HG03342 (cell line): Measurements from ENCODE around the gene CYTH4.

Source experiments
- ATAC-seq: cut with Tn5 transposase; IDR thresholded peaks from one replicate; pipeline ENCODE4 v1.9.1; 2021; ENCODE audit warnings: mild to moderate bottlenecking, moderate library complexity; ENCODE audit not compliant: unreplicated experiment

The CYTH4 gene

GRCh38 chr22:37267661-37268413 lies 14.5 kb upstream of the CYTH4 start:
- no peak for ATAC-seq

GRCh38 chr22:37269936-37270678 lies 12.2 kb upstream of the CYTH4 start:
- ATAC-seq = no peak

GRCh38 chr22:37270928-37271650 lies 11.2 kb upstream of the CYTH4 start:
- no peak for ATAC-seq

GRCh38 chr22:37273126-37273845 lies 9.0 kb upstream of the CYTH4 start:
- no peak for ATAC-seq

- ATAC-seq = no peak
Observed at GRCh38 chr22:37273846-37274225, 8.5 kb upstream of the CYTH4 start.

- peak; percentile 43 for ATAC-seq
Observed at GRCh38 chr22:37274380-37274862, 7.9 kb upstream of the CYTH4 start.

- ATAC-seq = no peak
Observed at GRCh38 chr22:37275134-37275533, 7.2 kb upstream of the CYTH4 start.

GRCh38 chr22:37275622-37276021 lies 6.7 kb upstream of the CYTH4 start:
- no peak for ATAC-seq

- ATAC-seq = no peak
Observed at GRCh38 chr22:37276776-37277175, 5.5 kb upstream of the CYTH4 start.

GRCh38 chr22:37277384-37277783 lies 4.9 kb upstream of the CYTH4 start:
- no peak for ATAC-seq

- ATAC-seq = no peak
Observed at GRCh38 chr22:37278261-37278660, 4.0 kb upstream of the CYTH4 start.

GRCh38 chr22:37279331-37280181 lies 2.8 kb upstream of the CYTH4 start:
- no peak for ATAC-seq

GRCh38 chr22:37280718-37281117 lies 1.6 kb upstream of the CYTH4 start:
- ATAC-seq = no peak

- no peak for ATAC-seq
Observed at GRCh38 chr22:37281195-37281594, 1.1 kb upstream of the CYTH4 start.

- no peak for ATAC-seq
Observed at GRCh38 chr22:37281646-37282384, 493 bp upstream of the CYTH4 start.

- no peak for ATAC-seq
Observed at GRCh38 chr22:37283393-37283937, 1.2 kb downstream of the CYTH4 start.

- no peak for ATAC-seq
Observed at GRCh38 chr22:37284126-37284804, 2.0 kb downstream of the CYTH4 start.

GRCh38 chr22:37284805-37285355 lies 2.6 kb downstream of the CYTH4 start:
- no peak for ATAC-seq
